HL-60 (cell line): ENCODE data around the gene AGAP1.

Source experiments
- DNase-seq, 2 experiments: peaks; one replicate each; pipeline ENCODE4 v3.0.0-alpha.2; 2010 to 2020; ENCODE audit warnings: low read depth in 1 of 2, low spot score in 1 of 2
- H3K27ac ChIP-seq: fragments of 250-450 bp; sonication (Bioruptor Pico); replicated peaks from 2 replicates; pipeline ENCODE4 v1.5.1; 2020; ENCODE audit warnings: mild to moderate bottlenecking, moderate library complexity
- H3K27me3 ChIP-seq: fragments of 250-450 bp; sonication (Bioruptor Pico); 2 replicates; pipeline ENCODE4 v1.5.1; 2021; ENCODE audit warnings: mild to moderate bottlenecking, moderate library complexity; ENCODE audit not compliant: insufficient read depth, poor library complexity, severe bottlenecking
- H3K4me3 ChIP-seq: replicated peaks from 2 replicates; pipeline ENCODE4 v1.5.1; 2011; ENCODE audit warnings: mild to moderate bottlenecking, control low read depth, low read length; ENCODE audit not compliant: insufficient read depth
- CTCF ChIP-seq: IDR thresholded peaks from one replicate; pipeline ENCODE4 v1.5.1; 2011; ENCODE audit warnings: low read length, control low read depth, inconsistent platforms; ENCODE audit not compliant: insufficient read depth
- GABPA ChIP-seq: IDR thresholded peaks from 2 replicates; pipeline ENCODE4 v1.6.1; 2012; ENCODE audit warnings: low read depth
- POLR2AphosphoS5 ChIP-seq: IDR thresholded peaks from 2 replicates; pipeline ENCODE4 v1.6.1; 2012; ENCODE audit warnings: low read depth
- REST ChIP-seq: IDR thresholded peaks from 2 replicates; pipeline ENCODE4 v1.6.1; 2012; ENCODE audit warnings: low read depth; ENCODE audit not compliant: insufficient replicate concordance
- SPI1 ChIP-seq: IDR thresholded peaks from 2 replicates; pipeline ENCODE4 v1.6.1; 2012; ENCODE audit warnings: low read depth, mild to moderate bottlenecking, borderline replicate concordance

Gene AGAP1

GRCh38 chr2:235674146-235674545 lies 180.3 kb downstream of the AGAP1 start:
- Histone ChIP-seq H3K27me3 (peaks cover 13% of the 10 kb centered on the region), H3K4me3 (no peak overlapping the region), H3K27ac (no peak overlapping the region)
- TF ChIP-seq CTCF: no peak
- TF ChIP-seq SPI1: no peak
- no peak for TF ChIP-seq REST
- TF ChIP-seq POLR2AphosphoS5: no peak
- no peak for TF ChIP-seq GABPA
- DNase-seq: no peak

- H3K27ac ChIP-seq: no peak overlapping the region
- TF ChIP-seq SPI1: no peak
- no peak for TF ChIP-seq REST
- TF ChIP-seq GABPA: no peak
- TF ChIP-seq CTCF: no peak
- TF ChIP-seq POLR2AphosphoS5: no peak
- DNase-seq: no peak
- H3K27me3 ChIP-seq: peaks cover 13% of the 10 kb centered on the region
- H3K4me3 ChIP-seq: no peak overlapping the region
These were observed 181.0 kb downstream of the AGAP1 start for GRCh38 chr2:235674812-235675211.

- peaks cover 13% of the 10 kb centered on the region for H3K27me3 ChIP-seq
- H3K27ac ChIP-seq: no peak overlapping the region
- H3K4me3 ChIP-seq: no peak overlapping the region
- TF ChIP-seq POLR2AphosphoS5: no peak
- TF ChIP-seq GABPA: no peak
- TF ChIP-seq REST: no peak
- no peak for TF ChIP-seq CTCF
- no peak for TF ChIP-seq SPI1
- DNase-seq: no peak
These were observed 182.1 kb downstream of the AGAP1 start for GRCh38 chr2:235675678-235676535.
